Measurements from ENCODE around the gene CMTR2.

CMTR2 gene

GRCh38 chr16:71257768-71258167 is 31.4 kb downstream of the CMTR2 start:
- H3K27ac Mint-ChIP-seq, result no peak overlapping the region
- H3K4me3 Mint-ChIP-seq, result no peak overlapping the region
- H3K4me1 Mint-ChIP-seq, result peaks cover 20% of the 10 kb centered on the region
- no peak for ATAC-seq
- no peaks in the 10 kb centered on the region for H3K9me3 Mint-ChIP-seq
- no peaks in the 10 kb centered on the region for H3K36me3 Mint-ChIP-seq
- peaks cover 42% of the 10 kb centered on the region for H3K27me3 Mint-ChIP-seq

GRCh38 chr16:71255721-71256120 is 33.5 kb downstream of the CMTR2 start:
- ATAC-seq, result peak; percentile 63
- Mint-ChIP-seq H3K4me1 (peaks cover 20% of the 10 kb centered on the region), H3K27ac (peak overlapping the region; percentile 55)

GRCh38 chr16:71254832-71255525 is 34.2 kb downstream of the CMTR2 start:
- no peaks in the 10 kb centered on the region for H3K9me3 Mint-ChIP-seq

More at GRCh38 chr16:71255721-71256120, 33.5 kb downstream of the CMTR2 start:
- Mint-ChIP-seq H3K9me3 (no peaks in the 10 kb centered on the region), H3K27me3 (peaks cover 30% of the 10 kb centered on the region), H3K36me3 (no peaks in the 10 kb centered on the region), H3K4me3 (no peak overlapping the region)

GRCh38 chr16:71250461-71251235 is 38.6 kb downstream of the CMTR2 start:
- Mint-ChIP-seq H3K36me3 (no peaks in the 10 kb centered on the region), H3K4me1 (peaks cover 17% of the 10 kb centered on the region), H3K27me3 (peaks cover 23% of the 10 kb centered on the region), H3K9me3 (no peaks in the 10 kb centered on the region), H3K4me3 (no peak overlapping the region), H3K27ac (no peak overlapping the region)
- ATAC-seq, result no peak

More at GRCh38 chr16:71254832-71255525, 34.2 kb downstream of the CMTR2 start:
- Mint-ChIP-seq H3K36me3 (no peaks in the 10 kb centered on the region), H3K27ac (peak overlapping the region; percentile 55), H3K27me3 (peaks cover 28% of the 10 kb centered on the region), H3K4me1 (peaks cover 20% of the 10 kb centered on the region), H3K4me3 (peak overlapping the region; percentile 1)
- ATAC-seq, result peak; percentile 69

- ATAC-seq, result peak; percentile 27
- no peaks in the 10 kb centered on the region for H3K36me3 Mint-ChIP-seq
- H3K27me3 Mint-ChIP-seq, result peaks cover 31% of the 10 kb centered on the region
- peaks cover 5% of the 10 kb centered on the region for H3K4me1 Mint-ChIP-seq
- no peaks in the 10 kb centered on the region for H3K9me3 Mint-ChIP-seq
- H3K4me3 Mint-ChIP-seq, result no peak overlapping the region
- no peak overlapping the region for H3K27ac Mint-ChIP-seq
Observed at GRCh38 chr16:71249399-71249798, 39.8 kb downstream of the CMTR2 start.

- Mint-ChIP-seq H3K9me3 (no peaks in the 10 kb centered on the region), H3K27ac (no peak overlapping the region), H3K4me3 (no peak overlapping the region), H3K27me3 (peaks cover 36% of the 10 kb centered on the region), H3K36me3 (no peaks in the 10 kb centered on the region), H3K4me1 (no peaks in the 10 kb centered on the region)
- no peak for ATAC-seq
Observed at GRCh38 chr16:71247478-71247877, 41.7 kb downstream of the CMTR2 start.

- no peaks in the 10 kb centered on the region for H3K9me3 Mint-ChIP-seq
Observed at GRCh38 chr16:71246309-71246708, 42.9 kb downstream of the CMTR2 start.

GRCh38 chr16:71244521-71244920 is 44.7 kb downstream of the CMTR2 start:
- H3K9me3 Mint-ChIP-seq, result no peaks in the 10 kb centered on the region
- no peak for ATAC-seq
- no peaks in the 10 kb centered on the region for H3K4me1 Mint-ChIP-seq
- no peaks in the 10 kb centered on the region for H3K36me3 Mint-ChIP-seq
- H3K27me3 Mint-ChIP-seq, result peaks cover 30% of the 10 kb centered on the region
- H3K4me3 Mint-ChIP-seq, result no peak overlapping the region
- H3K27ac Mint-ChIP-seq, result no peak overlapping the region

More at GRCh38 chr16:71246309-71246708, 42.9 kb downstream of the CMTR2 start:
- Mint-ChIP-seq H3K36me3 (no peaks in the 10 kb centered on the region), H3K4me1 (no peaks in the 10 kb centered on the region), H3K27ac (no peak overlapping the region), H3K4me3 (no peak overlapping the region), H3K27me3 (peaks cover 41% of the 10 kb centered on the region)
- no peak for ATAC-seq

GRCh38 chr16:71242601-71243000 is 46.6 kb downstream of the CMTR2 start:
- Mint-ChIP-seq H3K9me3 (no peaks in the 10 kb centered on the region), H3K4me3 (no peak overlapping the region), H3K4me1 (no peaks in the 10 kb centered on the region), H3K27ac (no peak overlapping the region), H3K36me3 (no peaks in the 10 kb centered on the region), H3K27me3 (peaks cover 30% of the 10 kb centered on the region)
- no peak for ATAC-seq

- H3K27me3 Mint-ChIP-seq, result peaks cover 33% of the 10 kb centered on the region
- no peaks in the 10 kb centered on the region for H3K36me3 Mint-ChIP-seq
- no peak overlapping the region for H3K4me3 Mint-ChIP-seq
- no peak for ATAC-seq
- no peaks in the 10 kb centered on the region for H3K9me3 Mint-ChIP-seq
- no peaks in the 10 kb centered on the region for H3K4me1 Mint-ChIP-seq
- H3K27ac Mint-ChIP-seq, result no peak overlapping the region
Observed at GRCh38 chr16:71242036-71242435, 47.2 kb downstream of the CMTR2 start.
